ENCODE results near the gene ADAP1. TPM values are rescaled to one million over a fixed set of nuclear protein-coding genes. Genes with fewer than 3 reads are reported as not detected.
A peak's percentile ranks its signal among the peaks of the same experiment; 100 is the strongest.

ADAP1 gene
- total and polyA plus RNA-seq, 2 of the 8 experiments (the other 6 are each of a cell fraction or from before 2014, with no cell fraction given), result 5.8 to 6.1 TPM

DNA sequence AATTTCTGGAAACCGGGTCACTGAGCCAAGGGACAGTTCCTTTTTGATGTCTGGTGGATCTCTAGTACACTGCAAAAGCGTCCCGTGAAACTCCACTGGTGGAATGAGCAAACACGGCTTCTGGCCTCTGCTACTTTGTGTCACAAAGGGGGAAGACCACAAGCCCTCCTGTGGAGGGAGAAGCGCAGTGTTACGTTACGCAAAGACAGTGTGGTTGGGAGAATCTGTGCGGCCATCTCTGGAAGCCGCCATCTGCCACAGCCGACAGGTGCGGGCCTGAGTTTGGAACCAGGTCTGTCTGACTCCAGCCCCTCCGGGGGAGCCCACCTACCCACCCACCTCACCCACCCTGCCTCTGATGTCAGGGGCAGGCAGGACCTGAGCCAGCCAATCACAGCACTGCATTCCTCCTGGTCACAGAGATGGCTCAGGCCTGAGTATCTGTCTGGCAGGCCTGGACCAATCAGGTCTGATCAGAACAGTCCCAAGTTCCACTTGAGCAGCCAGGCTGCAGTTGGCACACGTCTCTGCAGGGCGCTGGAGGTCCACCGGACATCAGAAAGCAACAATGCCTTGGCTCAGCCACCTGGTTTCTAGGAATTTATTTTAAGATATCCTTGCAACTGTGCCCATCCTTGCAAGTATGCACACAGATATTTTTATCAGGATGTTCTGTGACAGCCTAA, 25.5 kb upstream of the ADAP1 start:
- Histone ChIP-seq H2BK120ac (replicated peaks; ENCODE audit: low read depth, low read length) (no peak overlapping the region), H3K4ac (replicated peaks; ENCODE audit: insufficient read length, low read depth, low read length) (no peak overlapping the region), H2BK5ac (ENCODE audit: low read depth, low read length) (no peak overlapping the region), H3K79me1 (ENCODE audit: low read depth, low read length) (no peaks in the 10 kb centered on the region), H3K4me1 (replicated peaks in 1 of 4; ENCODE audit: control insufficient read depth in 3 of 4, insufficient read depth in 4 of 4, low read length in 3 of 4) (peaks cover 0 to 6% (median 3%) of the 10 kb centered on the region in 4 experiments; a peak in 4 of 7 replicates), H3K14ac (ENCODE audit: insufficient read length) (no peak overlapping the region), H3K27ac (ENCODE audit: low read depth, low read length) (no peak overlapping the region), H3K23me2 (ENCODE audit: low read depth, low read length) (peaks cover 3% of the 10 kb centered on the region; the same call in 1 of the 2 replicates), H3K56ac (replicated peaks; ENCODE audit: insufficient read length, low read depth, low read length) (no peak overlapping the region), H4K20me1 (replicated peaks in 1 of 2; ENCODE audit: control insufficient read depth in 1 of 2, insufficient read depth in 2 of 2, low read length in 2 of 2) (no peaks in the 10 kb centered on the region), H4K8ac (ENCODE audit: extremely low read depth, insufficient read depth, low read length) (peak overlapping the region; percentile 88), H3K79me2 (ENCODE audit: control insufficient read depth in 1 of 2, insufficient read depth in 2 of 2, low read length in 2 of 2) (peaks cover 0 to under 1% of the 10 kb centered on the region in 2 experiments; a peak in 2 of 4 replicates), H3K23ac (ENCODE audit: insufficient read length) (no peak overlapping the region), H3K36me3 (ENCODE audit: control insufficient read depth in 2 of 4, insufficient read depth in 4 of 4, low read length in 3 of 4) (no peaks in the 10 kb centered on the region), H2BK12ac (ENCODE audit: low read depth, low read length) (no peak overlapping the region), H2BK15ac (ENCODE audit: low read length) (0 out of 2 replicates have a peak overlapping the region, but pooled peaks have one; percentile 18), H3K4me2 (ENCODE audit: insufficient read depth in 1 of 2, low read depth in 2 of 2, low read length in 2 of 2) (no peak overlapping the region; a peak in 1 of 4 replicates), H4K5ac (ENCODE audit: insufficient read length, low read depth, low read length) (no peak overlapping the region), H3K9me3 (ENCODE audit: insufficient read depth in 2 of 2, low read depth in 1 of 2, low read length in 1 of 2) (no peaks in the 10 kb centered on the region), H3K4me3 (ENCODE audit: extremely low read depth in 1 of 4, insufficient read depth in 2 of 4, low read depth in 3 of 4, low read length in 4 of 4) (no peak overlapping the region), H4K91ac (replicated peaks; ENCODE audit: insufficient read length, low read length) (no peak overlapping the region), H3K27me3 (replicated peaks in 1 of 4; ENCODE audit: control insufficient read depth in 3 of 4, extremely low read depth in 1 of 4, insufficient read depth in 3 of 4, low read length in 3 of 4) (no peaks in the 10 kb centered on the region), H2AFZ (ENCODE audit: low read length) (no peak overlapping the region; the same call in 1 of the 2 replicates), H2AK5ac (ENCODE audit: low read depth, low read length) (no peak overlapping the region), H3K18ac (ENCODE audit: extremely low read depth, low read length) (no peak overlapping the region), H2BK20ac (ENCODE audit: low read length) (no peak overlapping the region), H3K9ac (replicated peaks in 1 of 4; ENCODE audit: extremely low read depth in 1 of 4, low read depth in 3 of 4, low read length in 3 of 4) (no peak overlapping the region)
- ChIA-PET POLR2A (ENCODE audit: partially characterized antibody) (no interaction called here), CTCF (ENCODE audit: partially characterized antibody) (interaction anchor here (3.6 to 3.9 kb wide), 2 partner anchors 12 to 13 kb away, joined by 30 to 32 read pairs; no protein-coding TSS in a partner anchor)
- 70% methylated on average over 12 of the region's 15 CpGs; no CpG with 5 or more reads in 1 of the 2 experiments for WGBS, 2 experiments (ENCODE audit: extremely low coverage in 1 of 2, insufficient coverage in 1 of 2, insufficient read length in 1 of 2, insufficient replicate concordance in 2 of 2, low coverage in 1 of 2, low lambda C conversion rate in 2 of 2, missing lambda C conversion rate in 1 of 2)
- FAIRE-seq (no peak), DNase-seq (ENCODE audit: low read depth in 1 of 2, low spot score in 2 of 2) (no peak)
- TF ChIP-seq HDAC2 (IDR thresholded peaks at IDR 0.05; ENCODE audit: borderline replicate concordance in 1 of 2, low read depth in 2 of 2, low read length in 2 of 2) (no peak), POU5F1 (IDR thresholded peaks at IDR 0.05; ENCODE audit: low read depth, low read length) (no peak), ZNF274 (IDR thresholded peaks at IDR 0.05; ENCODE audit: borderline replicate concordance, extremely low read depth, low read length) (no peak), EGR1 (IDR thresholded peaks at IDR 0.05; ENCODE audit: borderline replicate concordance, low read depth, low read length) (no peak), TBP (IDR thresholded peaks at IDR 0.05; ENCODE audit: low read depth, low read length) (no peak), POLR2AphosphoS5 (IDR thresholded peaks at IDR 0.05; ENCODE audit: low read depth, low read length) (no peak), SUZ12 (IDR thresholded peaks at IDR 0.05; ENCODE audit: low read length) (no peak), SP4 (IDR thresholded peaks at IDR 0.05; ENCODE audit: low read length) (no peak), RFX5 (IDR thresholded peaks at IDR 0.05; ENCODE audit: borderline replicate concordance, low read depth, low read length) (no peak), GTF2F1 (IDR thresholded peaks at IDR 0.05; ENCODE audit: borderline replicate concordance, low read depth, low read length) (no peak)
- TF ChIP-seq, protein P1, sequence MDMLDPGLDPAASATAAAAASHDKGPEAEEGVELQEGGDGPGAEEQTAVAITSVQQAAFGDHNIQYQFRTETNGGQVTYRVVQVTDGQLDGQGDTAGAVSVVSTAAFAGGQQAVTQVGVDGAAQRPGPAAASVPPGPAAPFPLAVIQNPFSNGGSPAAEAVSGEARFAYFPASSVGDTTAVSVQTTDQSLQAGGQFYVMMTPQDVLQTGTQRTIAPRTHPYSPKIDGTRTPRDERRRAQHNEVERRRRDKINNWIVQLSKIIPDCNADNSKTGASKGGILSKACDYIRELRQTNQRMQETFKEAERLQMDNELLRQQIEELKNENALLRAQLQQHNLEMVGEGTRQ (IDR thresholded peaks at IDR 0.05; ENCODE audit: low read length), result no peak
